ENCODE data around the gene SLC26A9.

Gene SLC26A9

GRCh38 chr1:205978676-205979075, 35.4 kb upstream of the SLC26A9 start:
- TF ChIP-seq CTCF (IDR thresholded peaks at IDR 0.05; ENCODE audit: insufficient read depth, low read depth, low read length, missing control alignments): no peak
- DNase-seq (ENCODE audit: low read depth): no peak
- no peak overlapping the region for H3K4me3 ChIP-seq (ENCODE audit: low read depth, low read length)

- peak; percentile 96 for TF ChIP-seq CTCF (IDR thresholded peaks at IDR 0.05; ENCODE audit: insufficient read depth, low read depth, low read length, missing control alignments)
- peak; percentile 88 for DNase-seq (ENCODE audit: low read depth)
- H3K4me3 ChIP-seq (ENCODE audit: low read depth, low read length): no peak overlapping the region
Observed at GRCh38 chr1:205977402-205978014, 34.3 kb upstream of the SLC26A9 start.

GRCh38 chr1:205976708-205977401, 33.6 kb upstream of the SLC26A9 start:
- no peak for TF ChIP-seq CTCF (IDR thresholded peaks at IDR 0.05; ENCODE audit: insufficient read depth, low read depth, low read length, missing control alignments)
- no peak overlapping the region for H3K4me3 ChIP-seq (ENCODE audit: low read depth, low read length)
- no peak for DNase-seq (ENCODE audit: low read depth)

GRCh38 chr1:205976036-205976435, 32.8 kb upstream of the SLC26A9 start:
- no peak for TF ChIP-seq CTCF (IDR thresholded peaks at IDR 0.05; ENCODE audit: insufficient read depth, low read depth, low read length, missing control alignments)
- no peak for DNase-seq (ENCODE audit: low read depth)

GRCh38 chr1:205975387-205975998, 32.2 kb upstream of the SLC26A9 start:
- DNase-seq (ENCODE audit: low read depth): no peak
- no peak for TF ChIP-seq CTCF (IDR thresholded peaks at IDR 0.05; ENCODE audit: insufficient read depth, low read depth, low read length, missing control alignments)
- H3K4me3 ChIP-seq (ENCODE audit: low read depth, low read length): no peak overlapping the region

More at GRCh38 chr1:205976036-205976435, 32.8 kb upstream of the SLC26A9 start:
- no peak overlapping the region for H3K4me3 ChIP-seq (ENCODE audit: low read depth, low read length)

- H3K4me3 ChIP-seq (ENCODE audit: low read depth, low read length): no peak overlapping the region
- DNase-seq (ENCODE audit: low read depth): no peak
- no peak for TF ChIP-seq CTCF (IDR thresholded peaks at IDR 0.05; ENCODE audit: insufficient read depth, low read depth, low read length, missing control alignments)
Observed at GRCh38 chr1:205974712-205975111, 31.5 kb upstream of the SLC26A9 start.
